Central memory CD4-positive, alpha-beta T cell (primary cell): ENCODE data around the gene FOXK1.

Experiments
- DNase-seq: peaks from one replicate; pipeline ENCODE4 v3.0.0; 2022

The FOXK1 gene

DNA sequence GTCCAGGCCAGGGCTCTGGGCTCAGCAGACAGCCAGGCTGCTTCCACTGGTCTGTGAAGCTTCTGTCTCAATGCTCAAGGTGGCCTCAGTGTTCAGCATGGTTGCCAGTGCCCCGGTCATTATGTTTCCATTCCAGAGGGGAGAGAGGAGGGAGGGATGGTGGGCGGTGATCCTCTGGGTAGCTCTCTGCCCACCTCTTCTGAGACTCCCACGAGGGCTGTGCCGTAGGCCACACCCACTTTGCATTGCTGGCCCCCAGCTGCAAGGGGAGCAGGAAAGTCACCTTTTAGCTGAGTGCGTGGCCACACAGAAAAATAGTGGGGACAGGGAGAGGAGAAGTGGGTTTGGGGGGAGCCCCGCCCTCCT lies 42.5 kb downstream of the FOXK1 start:
- no peak for DNase-seq

DNA sequence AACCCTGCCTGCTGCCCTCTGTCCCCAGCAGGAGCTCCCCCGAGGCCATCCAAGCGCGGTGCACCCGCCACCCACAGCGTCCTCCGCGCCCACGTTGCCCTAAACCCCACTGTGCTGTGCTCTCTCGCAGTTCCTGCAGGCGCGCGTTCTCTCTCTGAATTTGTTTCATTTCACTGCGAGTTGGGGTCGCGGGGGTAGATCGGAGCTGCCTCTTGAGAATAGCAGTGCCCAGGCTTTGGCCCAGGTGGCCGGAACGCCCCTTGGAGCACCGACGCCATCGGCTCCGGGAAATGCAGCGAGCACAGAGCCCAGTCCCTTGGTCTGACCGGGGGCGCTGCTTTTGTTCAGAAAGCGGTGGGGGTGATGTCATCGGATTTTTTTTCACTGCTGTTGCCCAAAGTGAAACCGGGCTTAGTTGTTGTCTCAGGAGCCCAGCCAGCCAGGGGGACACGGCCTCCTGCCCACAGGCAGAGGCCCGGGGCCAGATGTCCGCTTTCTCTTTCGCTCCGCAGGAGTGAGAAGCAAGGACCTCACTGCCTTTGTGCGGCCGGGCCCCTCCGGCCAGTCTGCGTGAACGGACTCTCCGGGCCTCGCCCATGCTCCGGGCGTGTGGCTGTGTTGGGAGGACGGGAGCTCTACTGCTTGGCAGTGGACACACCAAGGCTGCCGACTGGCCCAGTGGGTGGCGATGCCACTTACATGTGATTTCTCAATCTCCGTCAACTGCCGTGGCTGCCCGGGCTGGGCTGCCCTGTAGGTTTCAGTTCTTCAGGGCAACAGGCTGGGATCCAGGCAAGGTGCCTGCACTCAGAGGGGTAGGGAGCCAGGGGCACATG lies 43.1 kb downstream of the FOXK1 start:
- peak; percentile 44 for DNase-seq

DNA sequence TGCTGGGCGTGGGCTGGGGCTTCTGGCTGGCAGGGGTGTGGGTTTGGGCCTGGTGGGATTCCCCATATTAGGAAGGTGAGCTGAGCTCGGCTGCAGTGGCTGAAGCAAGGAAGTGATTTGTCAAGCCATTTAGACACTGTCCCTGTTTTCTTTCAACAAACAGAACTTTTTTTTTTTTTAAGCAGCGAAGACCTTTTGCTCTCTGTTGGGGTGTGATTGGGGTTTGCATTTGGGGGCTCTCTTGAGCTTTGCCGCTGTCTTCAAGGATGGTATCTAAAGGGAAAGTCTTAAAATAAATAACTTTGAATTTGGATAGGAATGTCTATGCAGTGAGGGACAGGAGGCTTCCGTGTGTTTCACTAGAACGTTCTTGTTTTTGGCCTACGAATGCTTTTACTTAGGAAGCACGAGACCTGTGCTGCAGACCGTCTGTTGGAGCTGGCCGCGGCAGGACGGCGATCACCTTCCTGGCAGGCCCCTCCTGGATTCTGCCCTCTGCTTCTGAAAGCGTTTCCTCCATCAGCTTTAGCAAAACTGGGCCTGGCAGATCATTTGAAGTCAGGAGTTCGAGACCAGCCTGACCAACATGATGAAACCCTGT lies 43.9 kb downstream of the FOXK1 start:
- DNase-seq: no peak

DNA sequence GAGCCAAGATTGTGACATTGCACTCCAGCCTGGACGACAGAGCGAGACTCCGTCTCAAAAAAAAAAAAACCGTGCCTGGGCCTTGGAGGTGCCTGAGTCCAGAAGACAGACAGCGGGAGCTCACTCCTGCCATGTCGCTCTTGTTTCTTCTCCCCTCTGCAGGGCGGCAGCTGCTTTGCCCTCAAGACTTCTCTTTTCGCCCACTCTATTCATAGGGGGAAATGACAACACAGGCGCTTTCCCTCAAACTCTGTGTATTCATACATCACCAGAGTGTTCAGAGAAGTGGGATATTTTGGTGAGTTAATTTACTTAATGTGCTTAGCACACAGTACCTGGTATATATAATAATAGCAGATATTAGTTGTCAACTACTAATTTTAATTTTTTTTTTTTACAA lies 44.5 kb downstream of the FOXK1 start:
- DNase-seq: no peak

DNA sequence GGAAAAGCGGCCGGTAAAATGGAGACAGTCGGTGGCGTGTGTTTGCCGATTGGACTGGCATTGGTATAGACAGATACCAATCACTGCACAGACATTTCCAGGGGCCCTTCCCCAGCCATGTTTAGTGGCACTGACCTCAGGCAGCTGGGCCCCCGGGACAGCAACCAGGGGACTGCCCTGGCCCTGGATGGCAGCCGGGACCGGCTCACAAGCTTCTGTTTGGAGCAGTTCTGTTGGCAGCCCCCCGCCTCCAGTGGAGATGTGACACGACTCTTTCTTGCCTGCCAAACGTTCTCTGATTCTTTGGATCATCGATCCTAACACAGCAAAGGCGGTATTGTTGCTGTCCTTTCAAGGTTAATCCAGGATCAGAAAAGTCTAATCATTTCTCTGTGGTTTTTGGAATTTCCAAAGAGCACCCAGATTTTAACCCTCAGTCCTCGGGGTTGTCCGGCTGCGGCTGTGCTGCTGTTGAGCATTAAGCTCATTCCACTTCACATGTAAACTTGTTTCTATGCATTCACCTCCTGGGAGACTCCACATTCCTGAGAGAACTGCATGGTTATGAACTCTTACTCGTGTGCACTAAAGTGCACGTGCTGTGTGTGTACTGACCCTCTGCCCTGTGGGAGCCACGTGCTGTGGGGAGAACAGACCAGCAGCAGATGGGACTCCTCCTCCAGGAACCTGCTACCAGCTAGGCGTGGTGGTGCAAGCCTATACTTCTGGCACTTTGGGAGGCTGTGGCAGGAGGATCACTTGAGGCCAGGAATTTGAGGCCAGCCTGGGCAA lies 46.0 kb downstream of the FOXK1 start:
- no peak for DNase-seq

DNA sequence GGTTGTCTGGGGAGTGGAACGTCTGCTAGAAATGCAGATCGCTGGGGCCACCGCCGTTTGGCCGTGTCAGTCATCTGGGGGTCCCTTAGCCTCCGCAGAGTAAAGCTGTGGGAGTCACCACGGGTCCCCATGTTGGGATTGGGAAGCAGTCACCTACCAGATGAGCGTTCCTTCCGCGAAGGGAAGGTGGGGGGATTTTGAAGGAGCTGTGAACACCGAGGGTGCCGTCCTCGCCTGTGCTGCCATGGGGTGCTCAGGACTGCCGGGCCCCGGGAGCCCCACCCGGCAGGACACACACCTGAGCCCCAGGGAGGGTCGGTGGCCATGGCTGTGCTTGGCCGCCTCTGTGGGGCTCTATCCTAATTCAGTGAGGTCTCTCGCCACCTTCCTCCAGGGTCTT lies 47.2 kb downstream of the FOXK1 start:
- DNase-seq: no peak

DNA sequence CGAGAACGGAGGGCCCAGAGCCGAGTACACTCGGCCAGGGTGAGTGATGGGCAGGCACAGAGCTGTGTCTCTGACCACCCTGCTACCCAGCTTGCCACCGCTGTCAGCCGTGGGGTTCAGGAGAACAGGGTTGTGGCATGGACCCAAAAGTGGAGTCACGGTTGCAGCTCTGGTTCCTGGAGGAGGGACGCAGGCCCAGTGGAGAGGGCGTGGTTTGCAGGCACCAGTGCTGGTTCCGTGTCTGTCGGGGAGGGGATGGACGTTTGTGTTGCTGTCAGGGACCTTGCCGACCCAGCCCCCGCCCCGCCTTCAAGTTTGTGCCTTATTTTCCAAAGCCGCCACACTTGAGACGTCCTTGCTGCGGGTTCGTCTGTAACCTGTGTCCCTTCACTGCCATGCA lies 48.2 kb downstream of the FOXK1 start:
- DNase-seq: no peak

DNA sequence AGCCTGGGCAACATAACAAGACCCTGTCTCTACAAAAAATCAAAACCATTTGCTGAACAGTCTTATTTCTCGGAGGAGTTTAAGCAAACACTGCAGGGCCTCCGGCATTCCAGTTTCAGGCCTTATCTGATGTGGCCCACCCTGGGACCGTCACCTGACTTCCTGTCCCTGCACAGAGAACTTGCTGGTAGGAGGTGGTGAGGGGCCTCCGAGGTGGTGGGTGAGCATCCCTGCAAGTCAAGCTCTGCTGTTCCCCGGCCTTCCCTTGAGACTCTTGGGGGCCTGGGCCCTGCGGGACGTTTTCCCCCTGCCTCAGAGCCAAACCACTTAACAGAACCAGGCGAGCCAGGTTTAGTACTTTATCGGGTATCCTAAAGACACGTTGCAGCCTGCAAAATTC lies 48.9 kb downstream of the FOXK1 start:
- no peak for DNase-seq

DNA sequence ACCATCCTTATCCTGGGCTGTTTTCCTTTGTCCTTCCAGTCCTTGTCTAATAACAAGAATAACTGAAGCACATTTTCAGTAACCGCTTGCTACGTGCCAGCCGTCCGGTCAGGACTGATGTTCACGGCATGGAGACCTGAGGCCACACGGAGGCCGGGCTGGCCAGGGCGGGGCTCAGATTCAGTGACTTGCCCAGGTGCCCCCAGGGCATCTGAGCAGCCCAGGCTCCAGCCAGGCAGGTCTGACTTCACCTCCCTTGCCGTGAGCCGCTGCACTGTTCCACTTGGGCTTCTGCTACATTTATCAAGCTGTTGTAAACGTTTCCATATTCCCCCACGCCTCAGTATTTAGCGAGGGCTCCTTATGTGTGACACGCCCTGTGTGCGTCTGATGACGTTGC lies 49.7 kb downstream of the FOXK1 start:
- DNase-seq: no peak

DNA sequence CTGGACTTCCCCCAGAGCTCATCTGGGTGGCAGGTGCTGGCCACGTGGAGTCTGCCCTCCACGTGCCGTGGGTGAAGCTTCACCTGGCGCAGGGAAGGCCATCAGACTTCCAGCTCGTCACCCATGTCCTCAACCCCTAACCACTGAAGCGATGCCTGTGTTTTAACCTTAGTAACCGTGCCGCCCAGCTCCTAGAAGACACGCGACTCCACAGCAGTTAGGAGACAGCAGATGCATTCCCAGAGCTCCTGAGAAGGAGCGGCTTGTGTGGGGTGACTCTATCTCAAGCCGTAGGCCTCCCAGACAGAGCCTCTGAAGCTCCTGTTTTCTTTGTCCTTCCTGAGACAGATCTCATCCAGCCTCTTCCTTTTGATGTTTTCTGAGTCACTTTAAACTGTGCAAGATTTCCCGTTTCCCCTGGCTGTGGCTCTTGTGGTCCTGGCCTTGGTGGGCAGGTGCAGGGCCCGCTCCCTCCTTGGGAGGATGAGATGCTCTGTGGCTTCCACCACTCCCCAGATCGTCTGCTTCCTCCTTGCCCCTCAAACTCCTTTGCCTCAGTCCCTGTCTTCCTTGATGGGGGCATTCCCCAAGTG lies 51.9 kb downstream of the FOXK1 start:
- no peak for DNase-seq

DNA sequence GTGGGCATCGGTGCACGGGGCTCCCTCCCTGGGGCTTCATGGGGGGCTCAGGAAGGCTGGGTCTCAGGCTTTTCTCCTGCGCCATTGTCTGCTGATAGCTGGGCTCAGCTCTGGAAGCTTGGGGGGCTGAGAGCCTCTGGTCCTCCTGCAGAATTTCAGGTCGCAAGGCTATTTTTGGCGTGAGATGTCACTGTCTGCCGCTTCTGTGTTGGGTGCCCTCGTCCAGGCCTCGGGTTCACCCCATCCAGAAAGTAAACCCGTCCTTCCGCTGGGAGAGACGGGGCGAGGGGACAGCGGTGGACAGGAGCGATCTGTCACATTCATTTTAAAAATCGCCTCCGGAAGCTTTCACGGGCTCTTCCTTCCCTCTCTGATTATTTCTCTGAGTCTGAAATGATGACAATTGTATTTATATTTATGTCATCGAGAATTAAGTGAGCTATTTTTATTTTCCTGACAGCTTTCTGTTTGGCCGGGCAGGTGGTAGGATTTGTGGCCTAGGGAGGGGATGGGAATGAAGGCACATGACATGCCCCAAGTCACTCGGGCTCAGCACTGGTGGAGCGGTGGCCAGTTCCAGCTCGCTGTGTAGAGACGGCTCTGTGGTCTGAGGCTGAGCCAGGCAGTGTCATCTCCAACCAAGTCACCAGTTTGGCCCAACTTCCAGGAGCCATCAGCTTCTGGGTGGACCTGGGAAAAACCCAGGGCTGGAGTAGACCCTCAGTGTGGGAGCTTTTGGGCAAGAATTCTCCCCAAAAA lies 52.7 kb downstream of the FOXK1 start:
- DNase-seq: no peak

DNA sequence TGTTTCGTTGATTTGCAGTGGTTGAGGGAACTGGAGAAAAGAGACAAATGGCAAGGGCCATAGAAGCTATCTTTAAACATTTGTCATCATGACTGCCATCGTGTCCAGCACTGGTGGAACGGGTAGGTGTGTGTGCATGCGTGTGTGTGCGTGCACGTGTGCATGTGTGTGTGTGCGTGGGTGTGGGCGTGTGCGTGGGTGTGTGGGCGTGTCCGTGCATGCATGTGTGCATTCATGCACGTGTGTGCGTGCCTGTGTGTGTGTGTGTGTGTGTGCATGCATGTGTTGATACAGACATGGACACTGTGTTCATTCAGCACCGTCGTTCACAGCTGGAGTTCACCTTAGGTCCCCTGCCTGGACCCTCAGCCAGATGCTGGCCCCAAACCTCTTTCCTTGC lies 55.2 kb downstream of the FOXK1 start:
- DNase-seq: no peak

DNA sequence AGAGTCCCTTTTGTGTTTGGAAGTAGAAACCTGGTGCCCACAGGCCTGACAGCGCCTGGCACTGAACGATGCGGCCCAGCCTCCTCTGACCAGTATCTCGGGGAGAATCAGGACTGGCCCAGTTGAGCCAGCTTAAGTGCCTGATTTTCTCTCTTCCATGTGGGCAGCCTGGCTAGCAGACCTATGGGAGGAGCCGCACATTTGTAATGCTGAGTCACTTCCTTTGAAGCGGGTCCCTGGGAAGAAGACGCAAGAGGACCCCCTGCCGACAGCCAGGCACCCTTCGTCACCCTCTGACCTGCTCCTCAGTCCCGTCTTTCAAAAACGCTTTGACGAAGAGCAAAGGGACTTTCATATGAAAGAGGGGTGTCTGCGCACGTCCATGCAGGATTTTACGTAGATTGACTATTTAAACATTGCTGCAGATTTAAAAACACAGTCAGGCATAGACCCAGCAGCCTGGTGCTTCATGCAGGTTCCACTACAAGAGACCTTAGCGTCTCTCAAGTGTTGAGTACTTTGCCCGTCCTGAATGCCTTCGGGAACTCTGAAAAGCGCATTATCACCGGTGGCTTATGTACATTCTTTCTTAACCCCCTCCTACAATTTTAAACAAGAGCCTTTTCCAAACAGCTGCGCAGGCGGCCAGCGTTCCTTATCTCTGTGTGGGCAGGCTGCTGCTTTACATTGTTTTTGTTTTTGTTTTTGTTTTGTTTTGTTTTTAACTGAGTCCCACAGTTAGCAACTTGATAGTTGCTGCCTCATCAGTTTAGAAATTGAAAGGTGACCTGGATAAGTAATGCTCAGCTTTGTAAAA lies 56.8 kb downstream of the FOXK1 start:
- DNase-seq: no peak

DNA sequence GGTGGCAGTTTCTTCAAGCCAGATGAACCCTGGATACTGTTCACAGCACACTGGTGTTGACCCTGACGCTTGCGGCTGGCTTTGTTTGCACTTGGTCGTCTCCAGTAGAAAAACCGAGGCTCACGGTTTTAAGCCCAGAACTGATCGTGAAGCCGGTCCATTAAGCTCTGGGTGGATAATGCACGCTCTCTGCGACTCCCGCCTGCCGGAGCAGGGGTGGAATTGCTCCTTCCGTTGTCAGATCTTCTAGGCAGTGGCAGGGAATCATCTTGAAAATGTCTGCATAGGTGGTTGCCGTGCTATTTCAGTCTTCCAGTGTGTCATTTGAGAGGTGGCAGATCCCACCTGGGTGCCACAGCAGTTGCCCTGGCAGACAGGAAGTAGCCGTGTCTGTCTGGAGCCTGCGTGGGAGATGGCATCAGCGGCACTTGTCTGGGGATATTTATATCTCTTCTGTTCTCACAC lies 57.5 kb downstream of the FOXK1 start:
- peak; percentile 63 for DNase-seq

DNA sequence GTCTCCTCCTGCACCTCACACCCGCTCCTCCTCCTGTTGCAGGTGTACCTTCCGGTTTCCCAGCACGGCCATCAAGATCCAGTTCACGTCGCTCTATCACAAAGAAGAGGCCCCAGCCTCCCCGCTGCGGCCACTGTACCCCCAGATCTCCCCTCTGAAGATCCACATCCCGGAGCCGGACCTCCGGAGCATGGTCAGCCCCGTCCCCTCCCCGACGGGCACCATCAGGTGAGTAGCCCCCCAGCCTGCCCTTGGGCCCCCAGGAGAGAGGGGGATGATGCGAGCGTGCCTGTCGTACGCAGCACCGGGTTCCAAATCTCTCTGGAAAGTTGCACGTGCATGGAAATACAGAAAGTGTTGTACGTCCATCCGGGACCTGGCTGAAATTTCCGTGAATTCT lies 58.7 kb downstream of the FOXK1 start:
- no peak for DNase-seq

DNA sequence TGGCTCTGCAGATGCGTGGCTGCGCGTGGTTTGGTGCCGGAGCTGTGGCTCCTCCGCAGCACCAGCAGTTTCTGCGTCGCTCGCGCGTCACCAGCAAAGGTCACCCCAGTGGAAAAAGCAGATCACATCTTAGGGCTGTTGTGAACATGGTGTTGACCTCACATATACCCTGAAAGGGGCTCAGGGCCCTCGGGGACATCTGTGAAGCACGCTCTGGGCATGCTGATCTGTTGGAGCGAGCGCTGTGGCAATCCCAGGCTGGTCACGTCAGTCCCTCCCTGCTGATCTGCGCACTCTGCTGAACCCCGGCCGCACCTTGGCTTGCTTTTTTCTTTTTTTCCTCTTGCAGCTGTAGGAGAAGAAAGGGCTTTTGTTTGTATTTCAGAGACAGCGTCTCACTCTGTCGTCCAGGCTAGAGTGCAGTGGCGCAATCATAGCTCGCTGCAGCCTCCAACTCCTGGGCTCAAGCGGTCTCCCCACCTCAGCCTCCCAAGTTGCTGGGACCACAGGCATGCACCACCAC lies 60.0 kb downstream of the FOXK1 start:
- no peak for DNase-seq

DNA sequence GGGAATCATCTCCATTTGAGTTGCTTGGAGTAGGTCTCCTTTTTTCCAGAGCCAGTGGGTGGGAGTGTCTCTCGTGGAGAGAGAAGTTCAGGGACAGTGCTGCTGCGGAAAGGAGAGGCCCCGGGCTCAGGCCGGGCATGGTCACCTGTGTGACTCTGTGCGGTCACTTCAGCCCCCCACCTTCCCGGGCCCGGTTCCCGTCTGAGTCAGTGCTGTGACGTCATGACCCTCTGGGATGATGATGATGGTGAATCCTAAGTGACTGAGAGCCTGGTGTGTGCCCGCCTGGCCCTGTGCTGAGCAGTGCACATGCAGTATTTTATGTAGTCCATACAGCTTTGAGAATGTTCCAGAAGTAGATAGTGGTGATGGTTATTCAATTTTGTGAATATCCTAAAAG lies 60.8 kb downstream of the FOXK1 start:
- no peak for DNase-seq

DNA sequence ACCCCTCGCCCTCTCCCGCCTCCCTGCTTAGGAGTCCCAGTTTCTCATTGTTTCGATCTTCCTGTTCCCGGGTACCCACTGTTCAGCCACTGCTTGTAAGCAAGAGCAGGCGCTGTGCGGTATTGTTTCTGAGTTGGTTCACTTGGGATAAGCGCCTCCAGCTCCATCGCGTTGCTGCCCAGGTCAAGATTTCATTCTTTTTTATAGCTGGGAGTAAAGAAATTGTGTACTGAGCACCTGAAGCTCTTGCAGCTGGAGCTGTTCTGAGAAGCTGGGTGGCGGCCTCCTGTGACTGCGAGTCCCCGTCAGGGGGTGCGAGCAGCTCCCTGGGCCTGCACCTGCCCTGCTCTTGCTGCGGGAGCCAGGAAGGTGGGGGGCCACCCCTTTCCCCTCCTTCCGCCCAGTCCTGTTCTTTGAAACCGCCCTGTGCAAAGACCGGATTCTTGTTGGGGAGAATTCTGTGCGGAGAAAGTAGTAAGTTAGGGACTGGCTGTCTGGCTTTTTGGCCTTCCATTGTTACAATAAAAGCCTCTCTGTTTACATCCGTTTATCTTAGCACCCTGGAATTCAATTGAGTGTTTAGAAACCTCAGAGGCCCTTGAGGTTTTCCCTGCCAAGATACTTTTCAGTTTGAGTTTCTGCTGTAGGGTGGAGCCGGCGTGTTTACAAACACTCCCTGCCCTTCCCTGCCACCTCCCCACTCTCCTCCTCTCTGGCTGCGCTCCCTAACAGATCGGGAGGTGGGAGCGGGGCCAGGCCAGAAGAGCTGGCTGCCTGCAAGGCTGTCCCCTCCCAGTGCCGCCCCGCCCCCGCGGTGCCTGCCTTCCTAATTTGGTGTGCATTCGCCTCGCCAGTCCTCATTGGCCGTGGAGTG lies 62.5 kb downstream of the FOXK1 start:
- DNase-seq: peak; percentile 81

DNA sequence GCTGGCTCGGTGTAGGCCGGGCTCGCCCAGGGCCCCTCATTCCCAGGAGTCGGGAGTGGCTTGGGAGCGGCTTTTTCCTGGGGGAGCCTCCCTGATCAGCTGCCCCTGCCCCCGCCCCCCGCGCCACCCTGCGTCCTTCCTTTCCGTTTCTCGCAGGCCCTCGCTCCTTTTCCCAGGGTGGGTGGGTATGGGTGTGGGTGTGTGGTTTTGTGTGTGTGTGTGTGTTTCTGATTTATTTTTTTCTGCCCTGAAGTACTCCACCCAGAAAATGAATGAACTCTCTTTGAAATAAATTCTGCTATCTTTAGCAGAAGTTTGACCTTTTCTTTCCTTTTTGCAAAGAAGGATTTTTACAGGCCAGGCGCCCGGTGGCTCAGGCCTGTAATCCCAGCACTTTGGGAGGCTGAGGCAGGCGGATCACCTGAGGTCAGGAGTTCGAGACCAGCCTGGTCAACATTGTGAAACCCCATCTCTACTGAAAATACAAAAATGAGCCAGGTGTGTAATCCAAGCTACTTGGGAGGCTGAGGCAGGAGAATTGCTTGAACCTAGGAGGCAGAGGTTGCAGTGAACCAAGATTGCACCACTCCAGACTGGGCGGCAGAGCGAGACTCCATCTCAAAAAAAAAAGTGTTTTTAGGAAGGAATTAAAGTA lies 63.3 kb downstream of the FOXK1 start:
- DNase-seq: no peak
